HEK293 (cell line): Measurements from ENCODE around the gene NGF.
A peak's percentile ranks its signal among the peaks of the same experiment; 100 is the strongest.

Experiments
- CTCF ChIA-PET: fragments of 350-600 bp; formaldehyde crosslinking; extraction: SDS; loops from one replicate; lab custom pipeline; 2021; ENCODE audit warnings: antibody characterized with exemption; lab: Yijun Ruan, JAX
- POLR2A ChIA-PET: fragments of 300-600 bp; formaldehyde crosslinking; extraction: SDS; loops from one replicate; lab custom pipeline; 2020; ENCODE audit warnings: antibody characterized with exemption, inconsistent platforms; lab: Yijun Ruan, JAX
- H3K27ac ChIP-seq: fragments of 200-500 bp; sonication (Bioruptor generic); 2 replicates; pipeline ENCODE4 v1.5.1; 2014; ENCODE audit warnings: low read depth, low read length, control low read depth, inconsistent platforms; ENCODE audit errors: extremely low read depth
- H3K36me3 ChIP-seq, 2 experiments: fragments of 200-500 bp in 1 of 2; sonication (Bioruptor generic) in 1 of 2; 1 replicate in 1 of 2; 2 replicates in 1 of 2; pipeline ENCODE4 v1.5.1; 2014 to 2017; ENCODE audit warnings: inconsistent platforms in 2 of 2, low read length in 2 of 2; ENCODE audit not compliant: control insufficient read depth in 2 of 2, insufficient read depth in 1 of 2
- H3K4me1 ChIP-seq: fragments of 200-500 bp; sonication (Bioruptor generic); 2 replicates; pipeline ENCODE4 v1.5.1; 2014; ENCODE audit warnings: mild to moderate bottlenecking, low read length, inconsistent platforms; ENCODE audit not compliant: control insufficient read depth, insufficient read depth
- H3K4me3 ChIP-seq: 2 replicates; pipeline ENCODE4 v1.5.1; 2011; ENCODE audit warnings: low read depth, mild to moderate bottlenecking, control low read depth, low read length, moderate library complexity
- H3K9me3 ChIP-seq: fragments of 200-500 bp; sonication (Bioruptor generic); 2 replicates; pipeline ENCODE4 v1.5.1; 2014; ENCODE audit warnings: low read depth, low read length, inconsistent platforms; ENCODE audit not compliant: control insufficient read depth, insufficient read depth
- FEZF1 ChIP-seq: fragments of 450-650 bp; formaldehyde crosslinking; IDR thresholded peaks from 2 replicates; pipeline ENCODE4 v1.5.1; 2016; ENCODE audit warnings: missing biosample characterization, missing genetic modification characterization
- SETDB1 ChIP-seq: IDR thresholded peaks from one replicate; pipeline ENCODE4 v1.6.1; 2017; ENCODE audit warnings: mild to moderate bottlenecking, low read length, moderate library complexity, mixed read lengths; ENCODE audit not compliant: insufficient read length
- TRIM28 ChIP-seq: IDR thresholded peaks from 2 replicates; pipeline ENCODE4 v1.6.1; 2011; ENCODE audit warnings: low read length, control low read depth, borderline replicate concordance
- ZFP3 ChIP-seq: fragments of 450-650 bp; formaldehyde crosslinking; IDR thresholded peaks from 2 replicates; pipeline ENCODE4 v1.5.1; 2016; ENCODE audit warnings: low read depth, missing biosample characterization, missing genetic modification characterization
- ZNF133 ChIP-seq: fragments of 450-650 bp; formaldehyde crosslinking; IDR thresholded peaks from 2 replicates; pipeline ENCODE4 v1.5.1; 2016; ENCODE audit warnings: missing biosample characterization, missing genetic modification characterization
- ZNF211 ChIP-seq: fragments of 450-650 bp; formaldehyde crosslinking; IDR thresholded peaks from 2 replicates; pipeline ENCODE4 v1.5.1; 2016; ENCODE audit warnings: low read depth, missing biosample characterization, missing genetic modification characterization
- ZNF239 ChIP-seq: fragments of 450-650 bp; formaldehyde crosslinking; IDR thresholded peaks from 2 replicates; pipeline ENCODE4 v1.5.1; 2016; ENCODE audit warnings: missing biosample characterization, missing genetic modification characterization
- ZNF341 ChIP-seq: fragments of 450-650 bp; formaldehyde crosslinking; IDR thresholded peaks from 2 replicates; pipeline ENCODE4; 2016; ENCODE audit warnings: low read depth, missing biosample characterization, missing genetic modification characterization
- ZNF621 ChIP-seq: fragments of 450-650 bp; formaldehyde crosslinking; IDR thresholded peaks from 2 replicates; pipeline ENCODE4 v1.5.1; 2017; ENCODE audit warnings: missing biosample characterization, missing genetic modification characterization
- ZNF623 ChIP-seq: fragments of 450-650 bp; formaldehyde crosslinking; IDR thresholded peaks from 2 replicates; pipeline ENCODE4 v1.5.1; 2016; ENCODE audit warnings: missing biosample characterization, missing genetic modification characterization
- ZNF626 ChIP-seq: fragments of 450-650 bp; sonication (Bioruptor Pico); formaldehyde crosslinking; IDR thresholded peaks from 2 replicates; pipeline ENCODE4 v1.5.1; 2018; ENCODE audit warnings: missing biosample characterization, missing genetic modification characterization, inconsistent platforms
- ZNF791 ChIP-seq: fragments of 450-650 bp; formaldehyde crosslinking; IDR thresholded peaks from 2 replicates; pipeline ENCODE4 v1.5.1; 2016; ENCODE audit warnings: missing biosample characterization, missing genetic modification characterization
- ZSCAN30 ChIP-seq: fragments of 450-650 bp; IDR thresholded peaks from 2 replicates; pipeline ENCODE4 v1.5.1; 2018; ENCODE audit warnings: missing biosample characterization, mild to moderate bottlenecking, missing genetic modification characterization, moderate library complexity
- TF ChIP-seq, protein P1 (sequence below): fragments of 450-650 bp; formaldehyde crosslinking; IDR thresholded peaks from 2 replicates; pipeline ENCODE4 v1.5.1; 2016; ENCODE audit warnings: missing biosample characterization, missing genetic modification characterization
- TF ChIP-seq, protein P2 (sequence below): fragments of 450-650 bp; formaldehyde crosslinking; IDR thresholded peaks from 2 replicates; pipeline ENCODE4 v1.5.1; 2016; ENCODE audit warnings: missing biosample characterization, missing genetic modification characterization

NGF gene

DNA sequence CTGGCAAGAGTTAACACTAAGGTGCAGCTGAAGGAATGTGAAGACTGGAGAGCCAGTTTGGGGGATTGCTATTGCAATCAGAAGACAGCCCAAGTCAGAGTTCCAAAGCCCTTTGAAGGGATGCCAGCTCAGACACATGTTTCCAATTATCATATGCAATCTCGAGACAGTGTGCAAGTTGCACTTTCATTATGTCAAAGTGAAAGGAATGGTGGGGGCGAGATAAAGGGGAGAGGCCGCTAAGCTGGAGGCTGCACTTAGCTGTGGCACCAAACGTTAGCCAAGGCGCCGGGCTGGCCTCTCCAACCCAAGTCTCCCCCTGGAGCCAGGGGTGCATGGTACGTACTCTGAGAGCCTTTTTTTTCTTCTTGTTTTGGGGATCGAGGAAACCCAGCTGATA lies 58.0 kb downstream of the NGF start:
- ChIA-PET CTCF (interaction anchor here (0.8 to 1.0 kb wide), 2 partner anchors 187 to 316 kb away, joined by 3 to 4 read pairs; no protein-coding TSS in a partner anchor), POLR2A (no interaction called here)
- no peaks in the 10 kb centered on the region; the same call in 1 of the 2 replicates for H3K9me3 ChIP-seq
- H3K4me3 ChIP-seq: no peak overlapping the region
- no peaks in the 10 kb centered on the region for H3K4me1 ChIP-seq
- H3K36me3 ChIP-seq: no peaks in the 10 kb centered on the region
- TF ChIP-seq ZFP3 (tag by site-specific recombination) (no peak), ZNF623 (tag by site-specific recombination) (no peak), FEZF1 (tag by site-specific recombination) (no peak)
- no peak overlapping the region for H3K27ac ChIP-seq

DNA sequence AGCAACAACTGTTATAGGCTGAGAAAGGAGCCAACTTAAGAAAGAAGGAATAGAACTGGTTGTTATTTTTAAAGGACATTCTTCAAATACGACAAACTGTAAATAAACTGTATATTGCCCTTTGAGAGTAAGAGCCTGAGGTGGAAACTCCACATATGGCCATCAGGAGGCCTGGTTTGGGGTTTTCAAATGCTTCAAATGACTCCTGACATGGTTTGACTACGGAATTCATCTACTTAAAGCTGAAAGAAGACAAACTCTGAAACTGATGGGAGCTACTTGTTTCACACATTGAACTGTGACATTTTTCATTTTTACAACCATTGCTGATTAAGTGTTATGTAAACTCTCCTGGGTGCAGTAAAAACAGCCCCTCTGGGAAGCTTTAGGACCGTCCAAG lies 59.8 kb downstream of the NGF start:
- CTCF ChIA-PET: interaction anchor here (0.6 to 1.3 kb wide), 6 partner anchors 22 to 658 kb away, joined by 3 to 7 read pairs (median 3); no protein-coding TSS in a partner anchor
- no peak for TF ChIP-seq ZSCAN30 (tag by site-specific recombination)
- TF ChIP-seq, protein P1, sequence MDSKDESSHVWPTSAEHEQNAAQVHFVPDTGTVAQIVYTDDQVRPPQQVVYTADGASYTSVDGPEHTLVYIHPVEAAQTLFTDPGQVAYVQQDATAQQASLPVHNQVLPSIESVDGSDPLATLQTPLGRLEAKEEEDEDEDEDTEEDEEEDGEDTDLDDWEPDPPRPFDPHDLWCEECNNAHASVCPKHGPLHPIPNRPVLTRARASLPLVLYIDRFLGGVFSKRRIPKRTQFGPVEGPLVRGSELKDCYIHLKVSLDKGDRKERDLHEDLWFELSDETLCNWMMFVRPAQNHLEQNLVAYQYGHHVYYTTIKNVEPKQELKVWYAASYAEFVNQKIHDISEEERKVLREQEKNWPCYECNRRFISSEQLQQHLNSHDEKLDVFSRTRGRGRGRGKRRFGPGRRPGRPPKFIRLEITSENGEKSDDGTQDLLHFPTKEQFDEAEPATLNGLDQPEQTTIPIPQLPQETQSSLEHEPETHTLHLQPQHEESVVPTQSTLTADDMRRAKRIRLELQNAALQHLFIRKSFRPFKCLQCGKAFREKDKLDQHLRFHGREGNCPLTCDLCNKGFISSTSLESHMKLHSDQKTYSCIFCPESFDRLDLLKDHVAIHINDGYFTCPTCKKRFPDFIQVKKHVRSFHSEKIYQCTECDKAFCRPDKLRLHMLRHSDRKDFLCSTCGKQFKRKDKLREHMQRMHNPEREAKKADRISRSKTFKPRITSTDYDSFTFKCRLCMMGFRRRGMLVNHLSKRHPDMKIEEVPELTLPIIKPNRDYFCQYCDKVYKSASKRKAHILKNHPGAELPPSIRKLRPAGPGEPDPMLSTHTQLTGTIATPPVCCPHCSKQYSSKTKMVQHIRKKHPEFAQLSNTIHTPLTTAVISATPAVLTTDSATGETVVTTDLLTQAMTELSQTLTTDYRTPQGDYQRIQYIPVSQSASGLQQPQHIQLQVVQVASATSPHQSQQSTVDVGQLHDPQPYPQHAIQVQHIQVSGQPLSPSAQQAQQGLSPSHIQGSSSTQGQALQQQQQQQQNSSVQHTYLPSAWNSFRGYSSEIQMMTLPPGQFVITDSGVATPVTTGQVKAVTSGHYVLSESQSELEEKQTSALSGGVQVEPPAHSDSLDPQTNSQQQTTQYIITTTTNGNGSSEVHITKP (tag by site-specific recombination): no peak
- TF ChIP-seq ZNF341 (tag by site-specific recombination): no peak
- TF ChIP-seq, protein P2, sequence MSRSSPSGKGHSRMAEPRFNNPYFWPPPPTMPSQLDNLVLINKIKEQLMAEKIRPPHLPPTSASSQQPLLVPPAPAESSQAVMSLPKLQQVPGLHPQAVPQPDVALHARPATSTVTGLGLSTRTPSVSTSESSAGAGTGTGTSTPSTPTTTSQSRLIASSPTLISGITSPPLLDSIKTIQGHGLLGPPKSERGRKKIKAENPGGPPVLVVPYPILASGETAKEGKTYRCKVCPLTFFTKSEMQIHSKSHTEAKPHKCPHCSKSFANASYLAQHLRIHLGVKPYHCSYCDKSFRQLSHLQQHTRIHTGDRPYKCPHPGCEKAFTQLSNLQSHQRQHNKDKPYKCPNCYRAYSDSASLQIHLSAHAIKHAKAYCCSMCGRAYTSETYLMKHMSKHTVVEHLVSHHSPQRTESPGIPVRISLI (tag by site-specific recombination): no peak
- no peak for TF ChIP-seq ZNF621 (tag by site-specific recombination)

DNA sequence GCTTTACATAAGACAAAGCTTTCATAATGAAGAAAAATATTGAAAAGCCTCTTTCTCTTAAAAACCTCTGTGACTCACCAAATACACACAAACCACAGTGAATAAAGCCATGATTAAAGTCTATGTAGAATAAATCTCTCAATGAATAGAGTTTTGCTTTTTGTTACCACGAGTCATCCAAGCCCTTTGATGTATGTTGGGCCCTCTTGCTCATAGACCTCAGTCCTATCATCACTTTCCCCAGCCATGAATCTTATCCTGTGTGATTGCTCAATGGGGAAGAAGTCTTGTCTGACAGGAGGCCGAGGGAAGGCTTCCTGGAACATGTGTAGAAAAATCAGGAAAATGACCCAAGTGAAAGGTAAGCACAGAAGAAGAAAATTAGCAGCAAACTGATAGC lies 60.8 kb downstream of the NGF start:
- no peaks in the 10 kb centered on the region; the same call in 1 of the 2 replicates for H3K9me3 ChIP-seq
- no peaks in the 10 kb centered on the region for H3K4me1 ChIP-seq
- H3K4me3 ChIP-seq: no peak overlapping the region
- no peaks in the 10 kb centered on the region for H3K36me3 ChIP-seq
- CTCF ChIA-PET: interaction anchor here (0.7 to 1.3 kb wide), 4 partner anchors 61 to 153 kb away, joined by 3 read pairs; no protein-coding TSS in a partner anchor
- POLR2A ChIA-PET: no interaction called here
- H3K27ac ChIP-seq: no peak overlapping the region
- TF ChIP-seq ZNF211 (tag by site-specific recombination): no peak
- TF ChIP-seq ZNF791 (tag by site-specific recombination): no peak
- TF ChIP-seq TRIM28: peak; percentile 94; the same call in 1 of the 2 replicates
- peak; percentile 95 for TF ChIP-seq ZNF133 (tag by site-specific recombination)
- peak; percentile 89 for TF ChIP-seq SETDB1
- peak; percentile 51; the same call in 1 of the 2 replicates for TF ChIP-seq ZNF626 (tag by site-specific recombination)
- no peak for TF ChIP-seq ZNF239

More for the DNA sequence above, 59.8 kb downstream of the NGF start:
- Histone ChIP-seq H3K9me3 (no peaks in the 10 kb centered on the region; the same call in 1 of the 2 replicates), H3K36me3 (no peaks in the 10 kb centered on the region), H3K4me1 (no peaks in the 10 kb centered on the region), H3K4me3 (no peak overlapping the region), H3K27ac (no peak overlapping the region)
- POLR2A ChIA-PET: no interaction called here
